HCT116 (cell line): ENCODE data around the gene IL17C. TPM values are rescaled to one million over a fixed set of nuclear protein-coding genes. Genes with fewer than 3 reads are reported as not detected.

Experiments used
- ATAC-seq: fragments of 200-7000 bp; cut with Tn5 transposase; 2 replicates; pipeline ENCODE4 v1.9.1; 2020; ENCODE audit warnings: mild to moderate bottlenecking, moderate library complexity
- BruUV-seq: library from RNA; stranded (reverse); fragments of 400-500 nt; replicated peaks from 2 replicates; lab custom pipeline; 2021; lab: Mats Ljungman, UMichigan
- CTCF ChIA-PET: fragments of 300-600 bp; sonication (Branson Sonifier 250); formaldehyde crosslinking; loops from one replicate; lab custom pipeline; 2021; ENCODE audit warnings: antibody characterized with exemption; lab: Charles Lee
- POLR2A ChIA-PET: fragments of 300-600, 350-600 bp; sonication (Branson Sonifier 250); formaldehyde crosslinking; loops from one replicate; lab custom pipeline; 2021; ENCODE audit warnings: antibody characterized with exemption; lab: Charles Lee
- RAD21 ChIA-PET, 2 experiments: fragments of 300-600 bp; sonication (Branson Sonifier 250); formaldehyde crosslinking; loops; one replicate each; lab custom pipeline; 2023; ENCODE audit warnings: low total read pairs in 2 of 2; ENCODE audit not compliant: uncharacterized antibody in 2 of 2, unreplicated experiment in 2 of 2, low non-redundant PET in 1 of 2; lab: Charles Lee
- DNase-seq: peaks from one replicate; pipeline ENCODE4 v3.0.0-alpha.2; 2010; ENCODE audit warnings: low read depth, low spot score
- H2AFZ ChIP-seq: fragments of 200-600 bp; shearing (Covaris generic), sonication (generic); 2 replicates; pipeline ENCODE4 v1.6.1; 2017; ENCODE audit warnings: low read depth, mixed run types, mixed read lengths, antibody characterized with exemption, low read length; ENCODE audit not compliant: poor library complexity, severe bottlenecking
- H3K27ac ChIP-seq: 2 replicates; pipeline ENCODE4 v1.5.1; 2012; ENCODE audit warnings: low read depth, low read length
- H3K27me3 ChIP-seq: fragments of 200-600 bp; sonication (generic); 2 replicates; pipeline ENCODE4 v1.6.1; 2016; ENCODE audit warnings: mixed run types, low read length, mixed read lengths; ENCODE audit not compliant: insufficient read depth
- H3K36me3 ChIP-seq, 2 experiments: fragments of 200-500 bp in 1 of 2; fragments of 200-600 bp in 1 of 2; sonication (Bioruptor generic) in 1 of 2; sonication (generic) in 1 of 2; 2 replicates each; pipeline versions ENCODE4 v1.5.1 to v1.6.1; 2014 to 2016; ENCODE audit warnings: low read length in 2 of 2, inconsistent platforms in 1 of 2, mixed read lengths in 1 of 2, mixed run types in 1 of 2; ENCODE audit not compliant: insufficient read depth in 2 of 2, control insufficient read depth in 1 of 2
- H3K4me1 ChIP-seq, 2 experiments: fragments of 200-600 bp in 1 of 2; sonication (generic) in 1 of 2; 2 replicates each; pipeline versions ENCODE4 v1.5.1 to v1.6.1; 2012 to 2017; ENCODE audit warnings: low read length in 2 of 2, inconsistent platforms in 1 of 2, mild to moderate bottlenecking in 1 of 2, mixed read lengths in 1 of 2, mixed run types in 1 of 2, moderate library complexity in 1 of 2; ENCODE audit not compliant: insufficient read depth in 2 of 2, control insufficient read depth in 1 of 2
- H3K4me2 ChIP-seq: fragments of 200-600 bp; sonication (generic); 2 replicates; pipeline ENCODE4 v1.6.1; 2017; ENCODE audit warnings: mixed run types, low read length, mixed read lengths
- H3K4me3 ChIP-seq, 2 experiments: fragments of 200-600 bp in 1 of 2; sonication (generic) in 1 of 2; replicated peaks in 1 of 2; 2 replicates each; pipeline ENCODE4 v1.5.1; 2011 to 2016; ENCODE audit warnings: low read length in 2 of 2, control low read depth in 1 of 2, low read depth in 1 of 2, mild to moderate bottlenecking in 1 of 2, mixed read lengths in 1 of 2, mixed run types in 1 of 2
- H3K79me2 ChIP-seq: fragments of 200-600 bp; sonication (generic); 2 replicates; pipeline ENCODE4 v1.6.1; 2017; ENCODE audit warnings: mild to moderate bottlenecking, mixed run types, low read length, moderate library complexity, mixed read lengths; ENCODE audit not compliant: insufficient read depth
- H3K9ac ChIP-seq: fragments of 200-600 bp; sonication (generic); 2 replicates; pipeline ENCODE4 v1.6.1; 2016; ENCODE audit warnings: low read length, mixed read lengths
- H3K9me2 ChIP-seq: fragments of 200-600 bp; sonication (generic), shearing (Covaris generic); 2 replicates; pipeline ENCODE4 v1.6.1; 2017; ENCODE audit warnings: mixed run types, mild to moderate bottlenecking, moderate library complexity; ENCODE audit not compliant: insufficient read depth
- H3K9me3 ChIP-seq, 2 experiments: fragments of 200-500 bp in 1 of 2; fragments of 200-600 bp in 1 of 2; sonication (Bioruptor generic) in 1 of 2; sonication (generic) in 1 of 2; 2 replicates each; pipeline ENCODE4 v1.6.1; 2014 to 2017; ENCODE audit warnings: low read length in 2 of 2, mixed read lengths in 2 of 2, inconsistent platforms in 1 of 2, low read depth in 1 of 2, mild to moderate bottlenecking in 1 of 2, mixed run types in 1 of 2, moderate library complexity in 1 of 2; ENCODE audit not compliant: control insufficient read depth in 1 of 2, insufficient read depth in 1 of 2
- H4K20me1 ChIP-seq: fragments of 200-600 bp; sonication (generic), shearing (Covaris generic); 2 replicates; pipeline ENCODE4 v1.6.1; 2017; ENCODE audit warnings: mixed run types, mild to moderate bottlenecking, moderate library complexity; ENCODE audit not compliant: insufficient read depth
- CBX3 ChIP-seq: IDR thresholded peaks from 2 replicates; pipeline ENCODE4 v1.6.1; 2012; ENCODE audit warnings: low read depth
- CEBPB ChIP-seq: IDR thresholded peaks from 2 replicates; pipeline ENCODE4 v1.6.1; 2012; ENCODE audit warnings: low read depth
- ELF1 ChIP-seq: IDR thresholded peaks from 2 replicates; pipeline ENCODE4 v1.6.1; 2012; ENCODE audit warnings: low read depth, borderline replicate concordance
- EZH2 ChIP-seq: fragments of 200-600 bp; sonication (generic); IDR thresholded peaks from 2 replicates; pipeline ENCODE4 v1.6.1; 2017; ENCODE audit warnings: antibody characterized with exemption, mixed run types
- EZH2phosphoT487 ChIP-seq: fragments of 200-600 bp; IDR thresholded peaks from 2 replicates; pipeline ENCODE4 v1.6.1; 2018; ENCODE audit warnings: antibody characterized with exemption, borderline replicate concordance
- JUND ChIP-seq: IDR thresholded peaks from 2 replicates; pipeline ENCODE4 v1.6.1; 2012
- POLR2A ChIP-seq: IDR thresholded peaks from 2 replicates; pipeline ENCODE4 v1.7.0; 2011; ENCODE audit warnings: borderline replicate concordance; ENCODE audit not compliant: insufficient read depth, insufficient read length; ENCODE audit errors: extremely low read depth
- RAD21 ChIP-seq: IDR thresholded peaks from 2 replicates; pipeline ENCODE4 v1.6.1; 2012; ENCODE audit warnings: low read depth, mild to moderate bottlenecking
- SP1 ChIP-seq: IDR thresholded peaks from 2 replicates; pipeline ENCODE4 v1.6.1; 2012; ENCODE audit warnings: low read depth
- TCF7L2 ChIP-seq: IDR thresholded peaks from 2 replicates; pipeline ENCODE4 v1.7.0; 2011; ENCODE audit warnings: borderline replicate concordance, inconsistent platforms; ENCODE audit not compliant: insufficient read depth, insufficient read length; ENCODE audit errors: extremely low read depth
- ZBTB33 ChIP-seq: IDR thresholded peaks from 2 replicates; pipeline ENCODE4 v1.6.1; 2011; ENCODE audit warnings: mild to moderate bottlenecking, low read length, moderate library complexity; ENCODE audit not compliant: insufficient replicate concordance; ENCODE audit errors: extremely low read depth
- ZFX ChIP-seq: fragments of 450-650 bp; IDR thresholded peaks from 2 replicates; pipeline ENCODE4 v1.6.1; 2017
- intact Hi-C: fragments of 100-400 bp; cut with micrococcal nuclease; formaldehyde crosslinking; loops from 2 replicates; pipeline ENCODE4 v1.10.0; 2022
- total RNA-seq: library from RNA; stranded (reverse); gene quantifications from one replicate; pipeline ENCODE4 v1.2.1, GENCODE V29; 2021; ENCODE audit not compliant: unreplicated experiment
- TF ChIP-seq, protein P1 (sequence below): IDR thresholded peaks from 2 replicates; pipeline ENCODE4 v1.6.1; 2012; ENCODE audit warnings: low read depth

Gene IL17C
- total RNA-seq, 1 experiment from 2014 or later, result not detected

DNA sequence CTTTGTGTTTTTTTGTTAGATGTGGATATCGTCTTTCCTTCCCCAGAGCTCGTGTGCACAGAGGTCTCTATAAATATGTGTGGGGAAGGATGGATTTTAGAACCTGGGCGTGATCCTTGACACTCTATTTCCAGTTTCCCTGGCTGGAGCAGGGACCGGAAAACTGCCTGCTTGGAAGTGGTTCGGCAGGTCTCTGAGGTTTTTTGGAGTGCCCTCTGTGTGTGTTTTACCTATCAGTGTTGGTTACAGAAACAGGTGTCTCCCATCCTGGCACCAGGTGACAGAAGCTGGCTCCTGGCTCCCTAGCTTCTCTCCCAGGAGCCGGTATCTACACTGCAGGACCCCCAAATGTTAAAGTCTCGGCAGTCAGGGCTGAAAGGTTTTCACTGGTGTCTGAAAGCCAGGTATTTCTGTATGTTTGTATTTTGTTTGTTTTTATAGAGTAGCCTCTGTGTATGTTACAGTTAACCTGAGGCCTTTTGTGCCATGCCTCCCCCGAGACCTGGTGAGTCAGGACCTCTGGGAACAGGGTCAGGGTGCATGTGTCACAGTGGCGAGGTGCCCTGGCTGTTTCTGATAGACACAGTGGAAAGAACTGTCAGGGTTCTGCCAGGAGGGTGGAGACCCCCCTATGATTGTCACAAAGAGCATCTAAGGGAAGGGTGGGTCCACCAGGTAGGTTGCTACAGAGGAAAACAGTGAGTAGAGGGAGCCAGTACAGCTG, 36.9 kb upstream of the IL17C start:
- Histone ChIP-seq H3K27ac (no peak overlapping the region), H2AFZ (no peak overlapping the region), H4K20me1 (0 out of 2 replicates have a peak, but pooled peaks cover 3% of the 10 kb centered on the region), H3K79me2 (peaks cover 46% of the 10 kb centered on the region), H3K4me1 (no peaks in the 10 kb centered on the region), H3K36me3 (peaks cover 47 to 57% of the 10 kb centered on the region in 2 experiments; a peak in 3 of 4 replicates), H3K4me3 (no peak overlapping the region), H3K4me2 (no peak overlapping the region), H3K9me2 (no peaks in the 10 kb centered on the region), H3K9me3 (no peaks in the 10 kb centered on the region), H3K9ac (no peak overlapping the region), H3K27me3 (no peaks in the 10 kb centered on the region)
- DNase-seq (no peak), ATAC-seq (no peak)
- POLR2A ChIA-PET, result no interaction called here
- intact Hi-C loops, result no loop called here
- RAD21 ChIA-PET, result no interaction called here
- TF ChIP-seq EZH2 (no peak), POLR2A (no peak), TCF7L2 (no peak), CBX3 (no peak), RAD21 (no peak), CEBPB (no peak), SP1 (no peak), ELF1 (no peak), ZFX (no peak), JUND (no peak), EZH2phosphoT487 (no peak), ZBTB33 (no peak)
- TF ChIP-seq, protein P1, sequence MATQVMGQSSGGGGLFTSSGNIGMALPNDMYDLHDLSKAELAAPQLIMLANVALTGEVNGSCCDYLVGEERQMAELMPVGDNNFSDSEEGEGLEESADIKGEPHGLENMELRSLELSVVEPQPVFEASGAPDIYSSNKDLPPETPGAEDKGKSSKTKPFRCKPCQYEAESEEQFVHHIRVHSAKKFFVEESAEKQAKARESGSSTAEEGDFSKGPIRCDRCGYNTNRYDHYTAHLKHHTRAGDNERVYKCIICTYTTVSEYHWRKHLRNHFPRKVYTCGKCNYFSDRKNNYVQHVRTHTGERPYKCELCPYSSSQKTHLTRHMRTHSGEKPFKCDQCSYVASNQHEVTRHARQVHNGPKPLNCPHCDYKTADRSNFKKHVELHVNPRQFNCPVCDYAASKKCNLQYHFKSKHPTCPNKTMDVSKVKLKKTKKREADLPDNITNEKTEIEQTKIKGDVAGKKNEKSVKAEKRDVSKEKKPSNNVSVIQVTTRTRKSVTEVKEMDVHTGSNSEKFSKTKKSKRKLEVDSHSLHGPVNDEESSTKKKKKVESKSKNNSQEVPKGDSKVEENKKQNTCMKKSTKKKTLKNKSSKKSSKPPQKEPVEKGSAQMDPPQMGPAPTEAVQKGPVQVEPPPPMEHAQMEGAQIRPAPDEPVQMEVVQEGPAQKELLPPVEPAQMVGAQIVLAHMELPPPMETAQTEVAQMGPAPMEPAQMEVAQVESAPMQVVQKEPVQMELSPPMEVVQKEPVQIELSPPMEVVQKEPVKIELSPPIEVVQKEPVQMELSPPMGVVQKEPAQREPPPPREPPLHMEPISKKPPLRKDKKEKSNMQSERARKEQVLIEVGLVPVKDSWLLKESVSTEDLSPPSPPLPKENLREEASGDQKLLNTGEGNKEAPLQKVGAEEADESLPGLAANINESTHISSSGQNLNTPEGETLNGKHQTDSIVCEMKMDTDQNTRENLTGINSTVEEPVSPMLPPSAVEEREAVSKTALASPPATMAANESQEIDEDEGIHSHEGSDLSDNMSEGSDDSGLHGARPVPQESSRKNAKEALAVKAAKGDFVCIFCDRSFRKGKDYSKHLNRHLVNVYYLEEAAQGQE, result no peak
- no TSS peak for BruUV-seq
- CTCF ChIA-PET, result no interaction called here
